Measurements from ENCODE around the gene DNAJC15. TPM values are rescaled to one million over a fixed set of nuclear protein-coding genes. Genes with fewer than 3 reads are reported as not detected.
A peak's percentile ranks its signal among the peaks of the same experiment; 100 is the strongest.

The DNAJC15 gene
- total RNA-seq, 1 donor from 2014 or later = 18.8 TPM

GRCh38 chr13:42991898-42992763, 31.3 kb upstream of the DNAJC15 start, which contains the start of gene EPSTI1:
EPSTI1 (minus strand) TSS chr13:42992241; CDS start chr13:42992165, 76 bp downstream.
- Mint-ChIP-seq H3K4me1 (ENCODE audit: low read depth) (peaks cover 64% of the 10 kb centered on the region), H3K27ac (peak within 1 kb of the TSS; percentile 96), H3K36me3 (ENCODE audit: low read depth) (peaks cover 23% of the 10 kb centered on the region), H3K9me3 (no peaks in the 10 kb centered on the region), H3K27me3 (ENCODE audit: low read depth) (no peaks in the 10 kb centered on the region), H3K4me3 (ENCODE audit: low read depth) (peak within 1 kb of the TSS; percentile 93)
- DNase-seq (ENCODE audit: low spot score) = peak; percentile 79
- intact Hi-C loops (cut with micrococcal nuclease) = loop anchor here (2.0 kb wide), 3 partner anchors 19 to 67 kb away; no protein-coding TSS in a partner anchor

GRCh38 chr13:42992764-42993122, 30.6 kb upstream of the DNAJC15 start:
- peak; percentile 16 for DNase-seq (ENCODE audit: low spot score)
- intact Hi-C loops (cut with micrococcal nuclease) = loop anchor here (2.0 kb wide), 2 partner anchors 52 to 66 kb away; no protein-coding TSS in a partner anchor
- H3K27me3 Mint-ChIP-seq (ENCODE audit: low read depth) = no peaks in the 10 kb centered on the region
- no peaks in the 10 kb centered on the region for H3K9me3 Mint-ChIP-seq
- peak overlapping the region; percentile 93 for H3K4me3 Mint-ChIP-seq (ENCODE audit: low read depth)
- peaks cover 17% of the 10 kb centered on the region for H3K36me3 Mint-ChIP-seq (ENCODE audit: low read depth)
- H3K27ac Mint-ChIP-seq = peak overlapping the region; percentile 96
- H3K4me1 Mint-ChIP-seq (ENCODE audit: low read depth) = peaks cover 68% of the 10 kb centered on the region

GRCh38 chr13:42994878-42995277, 28.5 kb upstream of the DNAJC15 start:
- Mint-ChIP-seq H3K4me3 (ENCODE audit: low read depth) (no peak overlapping the region), H3K36me3 (ENCODE audit: low read depth) (peaks cover 16% of the 10 kb centered on the region), H3K27ac (no peak overlapping the region), H3K9me3 (no peaks in the 10 kb centered on the region), H3K27me3 (ENCODE audit: low read depth) (no peaks in the 10 kb centered on the region), H3K4me1 (ENCODE audit: low read depth) (peaks cover 68% of the 10 kb centered on the region)
- no peak for DNase-seq (ENCODE audit: low spot score)
- intact Hi-C loops (cut with micrococcal nuclease) = loop anchor here (5.0 kb wide), 1 partner anchor 418 kb away; no protein-coding TSS in a partner anchor

- Mint-ChIP-seq H3K27me3 (ENCODE audit: low read depth) (no peaks in the 10 kb centered on the region), H3K9me3 (peaks cover under 1% of the 10 kb centered on the region), H3K4me1 (ENCODE audit: low read depth) (peaks cover 61% of the 10 kb centered on the region), H3K27ac (peak overlapping the region; percentile 67), H3K4me3 (ENCODE audit: low read depth) (no peak overlapping the region), H3K36me3 (ENCODE audit: low read depth) (peaks cover 11% of the 10 kb centered on the region)
- intact Hi-C loops (cut with micrococcal nuclease) = loop anchor here (2.0 to 5.0 kb wide), 2 partner anchors 26 to 419 kb away; partner anchors contain the start of gene DNAJC15
- no peak for DNase-seq (ENCODE audit: low spot score)
Measured at GRCh38 chr13:42996584-42996983, 26.8 kb upstream of the DNAJC15 start.

GRCh38 chr13:42997381-42997780, 26.0 kb upstream of the DNAJC15 start:
- Mint-ChIP-seq H3K27ac (peak overlapping the region; percentile 67), H3K4me1 (ENCODE audit: low read depth) (peaks cover 63% of the 10 kb centered on the region), H3K36me3 (ENCODE audit: low read depth) (peaks cover 7% of the 10 kb centered on the region), H3K9me3 (peaks cover 7% of the 10 kb centered on the region), H3K4me3 (ENCODE audit: low read depth) (no peak overlapping the region), H3K27me3 (ENCODE audit: low read depth) (no peaks in the 10 kb centered on the region)
- intact Hi-C loops (cut with micrococcal nuclease) = loop anchor here (2.0 to 5.0 kb wide), 2 partner anchors 25 to 420 kb away; partner anchors contain the start of gene DNAJC15
- DNase-seq (ENCODE audit: low spot score) = no peak

- Mint-ChIP-seq H3K36me3 (ENCODE audit: low read depth) (no peaks in the 10 kb centered on the region), H3K27me3 (ENCODE audit: low read depth) (no peaks in the 10 kb centered on the region), H3K4me3 (ENCODE audit: low read depth) (no peak overlapping the region), H3K4me1 (ENCODE audit: low read depth) (peaks cover 43% of the 10 kb centered on the region), H3K9me3 (peaks cover 14% of the 10 kb centered on the region), H3K27ac (no peak overlapping the region)
- intact Hi-C loops (cut with micrococcal nuclease) = loop anchor here (5.0 kb wide), 1 partner anchor 422 kb away; no protein-coding TSS in a partner anchor
- no peak for DNase-seq (ENCODE audit: low spot score)
Measured at GRCh38 chr13:42999491-42999890, 23.9 kb upstream of the DNAJC15 start.

- Mint-ChIP-seq H3K36me3 (ENCODE audit: low read depth) (no peaks in the 10 kb centered on the region), H3K27ac (no peak overlapping the region), H3K9me3 (peaks cover 14% of the 10 kb centered on the region), H3K4me3 (ENCODE audit: low read depth) (no peak overlapping the region), H3K27me3 (ENCODE audit: low read depth) (no peaks in the 10 kb centered on the region), H3K4me1 (ENCODE audit: low read depth) (peaks cover 39% of the 10 kb centered on the region)
- intact Hi-C loops (cut with micrococcal nuclease) = no loop called here
- no peak for DNase-seq (ENCODE audit: low spot score)
Measured at GRCh38 chr13:43000676-43001075, 22.7 kb upstream of the DNAJC15 start.

- Mint-ChIP-seq H3K9me3 (peaks cover 14% of the 10 kb centered on the region), H3K27ac (no peak overlapping the region), H3K36me3 (ENCODE audit: low read depth) (no peaks in the 10 kb centered on the region), H3K4me3 (ENCODE audit: low read depth) (no peak overlapping the region), H3K27me3 (ENCODE audit: low read depth) (peaks cover 5% of the 10 kb centered on the region), H3K4me1 (ENCODE audit: low read depth) (peaks cover 26% of the 10 kb centered on the region)
- intact Hi-C loops (cut with micrococcal nuclease) = no loop called here
- no peak for DNase-seq (ENCODE audit: low spot score)
Measured at GRCh38 chr13:43002021-43002420, 21.4 kb upstream of the DNAJC15 start.

- H3K9me3 Mint-ChIP-seq = peaks cover 14% of the 10 kb centered on the region
Measured at GRCh38 chr13:43003010-43003409, 20.4 kb upstream of the DNAJC15 start.

GRCh38 chr13:43003729-43004128, 19.7 kb upstream of the DNAJC15 start:
- Mint-ChIP-seq H3K9me3 (peaks cover 14% of the 10 kb centered on the region), H3K4me3 (ENCODE audit: low read depth) (no peak overlapping the region), H3K27me3 (ENCODE audit: low read depth) (peaks cover 13% of the 10 kb centered on the region), H3K36me3 (ENCODE audit: low read depth) (no peaks in the 10 kb centered on the region), H3K27ac (no peak overlapping the region), H3K4me1 (ENCODE audit: low read depth) (peaks cover 17% of the 10 kb centered on the region)
- DNase-seq (ENCODE audit: low spot score) = no peak
- intact Hi-C loops (cut with micrococcal nuclease) = no loop called here

More at GRCh38 chr13:43003010-43003409, 20.4 kb upstream of the DNAJC15 start:
- intact Hi-C loops (cut with micrococcal nuclease) = no loop called here
- no peak overlapping the region for H3K4me3 Mint-ChIP-seq (ENCODE audit: low read depth)
- H3K4me1 Mint-ChIP-seq (ENCODE audit: low read depth) = peaks cover 18% of the 10 kb centered on the region
- DNase-seq (ENCODE audit: low spot score) = no peak
- no peaks in the 10 kb centered on the region for H3K36me3 Mint-ChIP-seq (ENCODE audit: low read depth)
- H3K27me3 Mint-ChIP-seq (ENCODE audit: low read depth) = peaks cover 9% of the 10 kb centered on the region
- no peak overlapping the region for H3K27ac Mint-ChIP-seq

GRCh38 chr13:43005460-43006236, 17.7 kb upstream of the DNAJC15 start:
- H3K4me3 Mint-ChIP-seq (ENCODE audit: low read depth) = no peak overlapping the region
- no peaks in the 10 kb centered on the region for H3K36me3 Mint-ChIP-seq (ENCODE audit: low read depth)
- intact Hi-C loops (cut with micrococcal nuclease) = no loop called here
- peaks cover 14% of the 10 kb centered on the region for H3K9me3 Mint-ChIP-seq
- peaks cover 19% of the 10 kb centered on the region for H3K27me3 Mint-ChIP-seq (ENCODE audit: low read depth)
- peaks cover 13% of the 10 kb centered on the region for H3K4me1 Mint-ChIP-seq (ENCODE audit: low read depth)
- DNase-seq (ENCODE audit: low spot score) = no peak
- no peak overlapping the region for H3K27ac Mint-ChIP-seq

GRCh38 chr13:43006893-43007631, 16.3 kb upstream of the DNAJC15 start:
- Mint-ChIP-seq H3K9me3 (peaks cover 9% of the 10 kb centered on the region), H3K27me3 (ENCODE audit: low read depth) (peaks cover 19% of the 10 kb centered on the region), H3K27ac (no peak overlapping the region), H3K4me3 (ENCODE audit: low read depth) (no peak overlapping the region), H3K36me3 (ENCODE audit: low read depth) (no peaks in the 10 kb centered on the region), H3K4me1 (ENCODE audit: low read depth) (peaks cover 2% of the 10 kb centered on the region)
- intact Hi-C loops (cut with micrococcal nuclease) = no loop called here
- DNase-seq (ENCODE audit: low spot score) = no peak

Measured in activated T-helper 2 cell treated with anti-CD3 and anti-CD28 coated beads, Interferon-gamma antibody, Interleukin-2, Interleukin-4, amounts not matched to agents 10 μg/mL and 5 μg/mL and 100 μg/mL, durations not matched to agents 14 hours and 24 hours and 36 hours (primary cell).